GM12865 (cell line): Measurements from ENCODE around the gene MSL2.
"Not testable (repeated sequence)": the region's sequence is repeated elsewhere in the genome, so short reads cannot be mapped to it uniquely, and the experiment has no call there.

Experiments
- DNase-seq: peaks from one replicate; pipeline ENCODE4 v3.0.0; 2010; ENCODE audit warnings: low read depth
- H3K4me3 ChIP-seq: 2 replicates; pipeline ENCODE4 v1.5.1; 2011; ENCODE audit warnings: mild to moderate bottlenecking, low read depth, low read length, control low read depth
- CTCF ChIP-seq: IDR thresholded peaks from 2 replicates; pipeline ENCODE4 v1.5.1; 2011; ENCODE audit warnings: low read length, control low read depth, low read depth, inconsistent platforms; ENCODE audit not compliant: insufficient read depth; ENCODE audit errors: missing control alignments

The MSL2 gene

GRCh38 chr3:136152963-136153362 is 43.2 kb downstream of the MSL2 start:
- DNase-seq: no peak
- H3K4me3 ChIP-seq: no peak overlapping the region
- TF ChIP-seq CTCF: no peak

GRCh38 chr3:136152176-136152843 is 43.8 kb downstream of the MSL2 start:
- no peak for DNase-seq
- TF ChIP-seq CTCF: no peak
- H3K4me3 ChIP-seq: no peak overlapping the region

- DNase-seq: no peak
- no peak overlapping the region for H3K4me3 ChIP-seq
- no peak for TF ChIP-seq CTCF
Observed at GRCh38 chr3:136151219-136151618, 44.9 kb downstream of the MSL2 start.

GRCh38 chr3:136149667-136150066 is 46.5 kb downstream of the MSL2 start:
- H3K4me3 ChIP-seq: no peak overlapping the region
- no peak for TF ChIP-seq CTCF
- DNase-seq: no peak

GRCh38 chr3:136146981-136147729 is 49.0 kb downstream of the MSL2 start:
- no peak for DNase-seq
- TF ChIP-seq CTCF: no peak
- no peak overlapping the region for H3K4me3 ChIP-seq

GRCh38 chr3:136144397-136144796 is 51.7 kb downstream of the MSL2 start:
- DNase-seq, H3K4me3 ChIP-seq: not testable (repeated sequence)

- no peak for TF ChIP-seq CTCF
- H3K4me3 ChIP-seq: no peak overlapping the region
- no peak for DNase-seq
Observed at GRCh38 chr3:136142592-136142991, 53.5 kb downstream of the MSL2 start.
